HepG2 (cell line): Measurements from ENCODE around the gene KCNK5. TPM values are rescaled to one million over a fixed set of nuclear protein-coding genes. Genes with fewer than 3 reads are reported as not detected.

Experiments
- ATAC-seq: fragments of 200-7000 bp; cut with Tn5 transposase; 3 replicates; pipeline ENCODE4 v1.9.1; 2020; ENCODE audit warnings: mild to moderate bottlenecking, moderate library complexity
- BruUV-seq: library from RNA; stranded (reverse); fragments of 400-500 nt; replicated peaks from 2 replicates; lab custom pipeline; 2021; lab: Mats Ljungman, UMichigan
- CTCF ChIA-PET: fragments of 300-600 bp; formaldehyde crosslinking; extraction: SDS; loops from one replicate; lab custom pipeline; 2021; ENCODE audit warnings: low total read pairs, inconsistent platforms, low intra/inter-chr PET ratio; lab: Yijun Ruan, JAX
- POLR2A ChIA-PET: fragments of 350-600 bp; sonication (Branson Sonifier 250); formaldehyde crosslinking; loops from one replicate; lab custom pipeline; 2020; ENCODE audit warnings: antibody characterized with exemption, inconsistent platforms; lab: Yijun Ruan, JAX
- DNase-seq: peaks from one replicate; pipeline ENCODE4 v3.0.0-alpha.2; 2015; ENCODE audit warnings: low spot score
- FAIRE-seq: peaks from 3 replicates; lab custom pipeline; 2011; peaks lifted over from hg19 to GRCh38; lab: Jason Lieb, UNC
- H2AFZ ChIP-seq: one replicate; pipeline ENCODE4 v1.6.1; 2011; ENCODE audit warnings: low read length, inconsistent platforms
- H3K27ac ChIP-seq: fragments of 300-600 bp; 3 replicates; pipeline ENCODE4 v1.8.0; 2011; ENCODE audit warnings: mixed run types, mild to moderate bottlenecking, mixed read lengths, low read length, inconsistent platforms; ENCODE audit not compliant: insufficient read depth; ENCODE audit errors: extremely low read length
- H3K27me3 ChIP-seq, 2 experiments: fragments of 200-600 bp in 1 of 2; 2 replicates in 1 of 2; 3 replicates in 1 of 2; pipeline versions ENCODE4 v1.6.0 to v1.8.0; 2011; ENCODE audit warnings: low read length in 2 of 2, mild to moderate bottlenecking in 2 of 2, moderate library complexity in 2 of 2, inconsistent platforms in 1 of 2; ENCODE audit not compliant: insufficient read depth in 2 of 2, control insufficient read depth in 1 of 2
- H3K36me3 ChIP-seq, 2 experiments: fragments of 200-600 bp in 1 of 2; replicated peaks in 1 of 2; 2 replicates in 1 of 2; 3 replicates in 1 of 2; pipeline versions ENCODE4 v1.5.1 to v1.8.0; 2011; ENCODE audit warnings: low read length in 2 of 2, inconsistent platforms in 1 of 2; ENCODE audit not compliant: insufficient read depth in 2 of 2, control insufficient read depth in 1 of 2
- H3K4me1 ChIP-seq: 2 replicates; pipeline ENCODE4 v1.5.1; 2012; ENCODE audit warnings: low read length, inconsistent platforms; ENCODE audit not compliant: insufficient read depth
- H3K4me2 ChIP-seq: 2 replicates; pipeline ENCODE4 v1.6.0; 2011; ENCODE audit warnings: low read depth, low read length, inconsistent platforms
- H3K4me3 ChIP-seq, 3 experiments: fragments of 200-600 bp in 1 of 3; sonication (generic), shearing (Covaris generic) in 1 of 3; replicated peaks in 1 of 3; 2 replicates each; pipeline ENCODE4 v1.5.1; 2011 to 2016; ENCODE audit warnings: low read length in 3 of 3, inconsistent platforms in 2 of 3, low read depth in 2 of 3, mild to moderate bottlenecking in 2 of 3, control low read depth in 1 of 3, mixed read lengths in 1 of 3; ENCODE audit not compliant: insufficient read depth in 1 of 3
- H3K79me2 ChIP-seq: one replicate; pipeline ENCODE4 v1.6.1; 2011; ENCODE audit warnings: low read length, inconsistent platforms; ENCODE audit not compliant: insufficient read depth
- H3K9ac ChIP-seq: 2 replicates; pipeline ENCODE4 v1.6.0; 2011; ENCODE audit warnings: mild to moderate bottlenecking, low read depth, low read length, inconsistent platforms; ENCODE audit not compliant: insufficient read depth
- H3K9me3 ChIP-seq: 2 replicates; pipeline ENCODE4 v1.5.1; 2012; ENCODE audit warnings: mild to moderate bottlenecking, low read length
- H4K20me1 ChIP-seq: 2 replicates; pipeline ENCODE4 v1.6.0; 2011; ENCODE audit warnings: inconsistent platforms, mild to moderate bottlenecking, low read length, moderate library complexity; ENCODE audit not compliant: insufficient read depth
- CREB1 ChIP-seq, 2 experiments: fragments of 450-650 bp in 1 of 2; IDR thresholded peaks; 2 replicates each; pipeline ENCODE4 v1.6.1; 2016 to 2017; ENCODE audit warnings: control low read depth in 1 of 2, mild to moderate bottlenecking in 1 of 2, missing compliant biosample characterization in 1 of 2, missing genetic modification characterization in 1 of 2
- KLF6 ChIP-seq: IDR thresholded peaks from 2 replicates; pipeline ENCODE4 v1.8.0; 2016; ENCODE audit warnings: missing biosample characterization, missing genetic modification reagents
- ONECUT2 ChIP-seq: sonication (generic); formaldehyde crosslinking; IDR thresholded peaks from 2 replicates; pipeline ENCODE4 v1.4.0; 2020; ENCODE audit warnings: missing genetic modification reagents
- POLR2G ChIP-seq: fragments of 200-400 bp; formaldehyde crosslinking; IDR thresholded peaks from 2 replicates; pipeline ENCODE4 v1.6.1; 2018; ENCODE audit warnings: mild to moderate bottlenecking, low read depth, low read length, moderate library complexity
- RNF219 ChIP-seq: sonication (generic); formaldehyde crosslinking; IDR thresholded peaks from 2 replicates; pipeline ENCODE4 v1.5.0; 2020; ENCODE audit warnings: mild to moderate bottlenecking, missing genetic modification reagents
- TBX3 ChIP-seq: fragments of 450-650 bp; IDR thresholded peaks from 2 replicates; pipeline ENCODE4 v1.6.1; 2017; ENCODE audit warnings: antibody characterized with exemption, mild to moderate bottlenecking, inconsistent platforms, borderline replicate concordance
- ZBTB8A ChIP-seq: sonication (generic); formaldehyde crosslinking; IDR thresholded peaks from 2 replicates; pipeline ENCODE4 v1.4.0; 2020; ENCODE audit warnings: mild to moderate bottlenecking, low read depth, missing genetic modification reagents, borderline replicate concordance
- ZNF770 ChIP-seq: sonication (generic); formaldehyde crosslinking; IDR thresholded peaks from 2 replicates; pipeline ENCODE4 v1.5.0; 2020; ENCODE audit warnings: mild to moderate bottlenecking, missing genetic modification reagents
- WGBS: methylation state at CpG from one replicate; pipeline ENCODE4 v1.1.6; 2017; ENCODE audit warnings: low lambda C conversion rate; 5-methylcytosine and 5-hydroxymethylcytosine counted together
- in situ Hi-C: cut with HindIII; loops from 2 replicates; pipeline ENCODE4 v1.10.0; 2017; ENCODE audit warnings: low pct_unique_long_range_greater_than_20kb; ENCODE audit not compliant: extremely low pct_ligation_motif_present
- intact Hi-C: fragments of 100-400 bp; cut with micrococcal nuclease; formaldehyde crosslinking; loops from one replicate; pipeline ENCODE4 v1.10.0; 2022; ENCODE audit not compliant: unreplicated experiment
- polyA plus RNA-seq, 8 experiments: library from polyadenylated mRNA; depleted of rRNA in 3 of 8; stranded (reverse) in 7 of 8; unstranded in 1 of 8; fragments of >200 nt; fragmentation: Illumina TruSeq in 4 of 8; extraction: Trizol in 4 of 8; gene quantifications; 2 replicates each; pipeline versions ENCODE4 v1.2.1 to v1.2.3, GENCODE V29; 2011 to 2016; ENCODE audit warnings: low read depth in 4 of 8, missing spikeins in 1 of 8, mixed read lengths in 1 of 8; ENCODE audit not compliant: insufficient read depth in 1 of 8
- total RNA-seq, 5 experiments: library from RNA; depleted of rRNA; stranded (reverse); fragments of >200 nt; fragmentation: Illumina TruSeq; extraction: Trizol; gene quantifications; 2 replicates each; pipeline ENCODE4 v1.2.3, GENCODE V29; 2016; ENCODE audit warnings: low read depth in 1 of 5

Gene KCNK5
- total and polyA plus RNA-seq, 2 of the 13 experiments (the other 11 are each of a cell fraction or from before 2014, with no cell fraction given), result 0.04 TPM; not detected in 1

DNA sequence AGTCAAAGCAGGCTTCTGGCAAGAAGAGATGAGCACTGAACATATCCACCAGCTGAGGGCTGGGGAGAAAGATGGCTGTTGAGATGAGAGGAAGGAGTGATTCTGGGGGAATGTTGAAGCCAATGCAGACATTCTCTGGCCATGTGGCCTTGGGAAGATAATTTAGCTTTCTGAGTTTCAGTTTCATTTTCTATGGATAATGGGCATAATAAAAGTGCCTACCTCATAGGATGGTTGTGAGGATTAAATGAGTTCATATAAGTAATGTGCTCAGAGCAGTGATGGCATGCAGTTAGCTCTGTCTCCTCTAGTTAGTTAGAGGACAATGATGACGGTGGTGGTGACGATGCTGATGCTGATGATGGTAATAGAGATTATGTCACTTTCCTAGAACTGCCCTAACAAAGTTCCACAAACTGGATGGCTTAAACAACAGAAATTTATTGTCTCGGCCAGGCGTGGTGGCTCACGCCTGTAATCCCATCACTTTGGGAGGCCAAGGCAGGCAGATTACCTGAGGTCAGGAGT is 18.5 kb upstream of the KCNK5 start:
- CTCF ChIA-PET, result no interaction called here
- H3K4me3 ChIP-seq, result no peak overlapping the region
- POLR2A ChIA-PET, result no interaction called here
- H3K36me3 ChIP-seq, result no peaks in the 10 kb centered on the region
- H3K27me3 ChIP-seq, result no peaks in the 10 kb centered on the region; a peak in 1 of 5 replicates
- no peak for FAIRE-seq
- no peak overlapping the region for H3K4me2 ChIP-seq
- no peak for ATAC-seq
- no peaks in the 10 kb centered on the region for H4K20me1 ChIP-seq
- no peaks in the 10 kb centered on the region for H3K79me2 ChIP-seq
- no TSS peak for BruUV-seq
- H3K9me3 ChIP-seq, result no peaks in the 10 kb centered on the region
- DNase-seq, result no peak
- H2AFZ ChIP-seq, result no peak overlapping the region
- H3K4me1 ChIP-seq, result no peaks in the 10 kb centered on the region
- TF ChIP-seq POLR2G (no peak), ONECUT2 (CRISPR knock-in tag) (no peak), RNF219 (CRISPR knock-in tag) (no peak), TBX3 (no peak), KLF6 (no peak), ZNF770 (CRISPR knock-in tag) (no peak), ZBTB8A (CRISPR knock-in tag) (no peak), CREB1 (IDR thresholded peaks at IDR 0.05) (peak; percentile 67), CREB1 (CRISPR knock-in tag; IDR thresholded peaks at IDR 0.05) (no peak)
- H3K9ac ChIP-seq, result no peak overlapping the region
- no peak overlapping the region for H3K27ac ChIP-seq
- intact Hi-C loops (no loop called here), in situ Hi-C loops (no loop called here)
- WGBS, result 53% methylated on average over 5 of the region's 5 CpGs
